ENCODE results near the gene CCR6.

GRCh38 chr6:167162591-167162990 is 39.7 kb downstream of the CCR6 start:
- TF ChIP-seq CEBPB (IDR thresholded peaks at IDR 0.05) = no peak
- no peak for TF ChIP-seq CTCF (IDR thresholded peaks at IDR 0.05)
- no peak for TF ChIP-seq ZC3H11A (IDR thresholded peaks at IDR 0.05)
- no peak for TF ChIP-seq USF2 (IDR thresholded peaks at IDR 0.05)
- no peak for TF ChIP-seq NR3C1 (IDR thresholded peaks at IDR 0.05)
- TF ChIP-seq PBX3 (IDR thresholded peaks at IDR 0.05) = no peak
- TF ChIP-seq POLR2A (IDR thresholded peaks at IDR 0.05; ENCODE audit: low read length) = no peak
- no peak for TF ChIP-seq RFX5 (IDR thresholded peaks at IDR 0.05)
- TF ChIP-seq CBX8 (IDR thresholded peaks at IDR 0.05) = no peak
- TF ChIP-seq MAFK (IDR thresholded peaks at IDR 0.05; ENCODE audit: partially characterized antibody) = no peak
- no peak for TF ChIP-seq POLR2AphosphoS2 (conservative IDR thresholded peaks at IDR 0.05; ENCODE audit: low read length)
- TF ChIP-seq NPAS2 (CRISPR knock-in tag; IDR thresholded peaks at IDR 0.05; ENCODE audit: borderline replicate concordance) = no peak
- no peak for TF ChIP-seq ESRRA (IDR thresholded peaks at IDR 0.05; ENCODE audit: borderline replicate concordance, low read length)
